ENCODE data around the gene KLHL17. TPM values are rescaled to one million over a fixed set of nuclear protein-coding genes. Genes with fewer than 3 reads are reported as not detected.
"Not testable (repeated sequence)": the region's sequence is repeated elsewhere in the genome, so short reads cannot be mapped to it uniquely, and the experiment has no call there.

The KLHL17 gene
- total RNA-seq, 1 donor from 2014 or later: 47.3 TPM

DNA sequence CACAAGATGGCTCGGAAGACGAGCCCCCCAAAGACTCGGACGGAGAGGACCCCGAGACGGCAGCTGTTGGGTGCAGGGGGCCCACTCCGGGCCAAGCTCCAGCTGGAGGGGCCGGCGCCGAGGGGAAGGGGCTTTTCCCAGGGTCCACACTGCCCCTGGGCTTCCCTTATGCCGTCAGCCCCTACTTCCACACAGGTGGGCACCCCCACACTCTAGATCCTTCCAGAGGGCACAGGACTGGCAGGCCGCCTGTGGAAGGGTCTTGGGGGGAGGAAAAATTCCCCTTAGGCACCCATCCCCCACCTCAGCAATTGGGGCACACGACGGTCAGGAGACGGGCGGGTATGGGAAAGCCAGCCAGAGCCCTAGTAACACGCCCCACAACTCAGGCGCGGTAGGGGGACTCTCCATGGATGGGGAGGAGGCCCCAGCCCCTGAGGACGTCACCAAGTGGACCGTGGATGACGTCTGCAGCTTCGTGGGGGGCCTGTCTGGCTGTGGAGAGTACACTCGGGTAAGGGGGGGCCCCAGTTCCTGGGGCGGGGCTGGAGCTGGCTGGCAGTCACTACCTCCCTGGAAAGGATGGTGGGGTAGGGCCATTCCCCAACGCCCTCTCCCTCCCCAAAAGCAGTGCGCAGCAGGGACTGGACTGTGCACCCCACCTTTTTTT, 17.4 kb upstream of the KLHL17 start:
- no peak for DNase-seq (ENCODE audit: low spot score)
- intact Hi-C loops (cut with micrococcal nuclease): no loop called here
- peaks cover 12% of the 10 kb centered on the region for H3K36me3 Mint-ChIP-seq (ENCODE audit: low read depth)
- no peak overlapping the region for H3K27ac Mint-ChIP-seq
- peaks cover 4% of the 10 kb centered on the region for H3K4me1 Mint-ChIP-seq (ENCODE audit: low read depth)
- peaks cover 25% of the 10 kb centered on the region for H3K27me3 Mint-ChIP-seq (ENCODE audit: insufficient read depth)
- H3K4me3 Mint-ChIP-seq: no peak overlapping the region
- no peaks in the 10 kb centered on the region for H3K9me3 Mint-ChIP-seq

GRCh38 chr1:943545-944340, 16.6 kb upstream of the KLHL17 start:
- Mint-ChIP-seq H3K4me3 (no peak overlapping the region), H3K4me1 (ENCODE audit: low read depth) (peaks cover 4% of the 10 kb centered on the region), H3K36me3 (ENCODE audit: low read depth) (peaks cover 13% of the 10 kb centered on the region), H3K27ac (no peak overlapping the region), H3K9me3 (no peaks in the 10 kb centered on the region), H3K27me3 (ENCODE audit: insufficient read depth) (peaks cover 18% of the 10 kb centered on the region)
- DNase-seq (ENCODE audit: low spot score): no peak
- intact Hi-C loops (cut with micrococcal nuclease): no loop called here

- H3K4me1 Mint-ChIP-seq (ENCODE audit: low read depth): peaks cover 4% of the 10 kb centered on the region
- DNase-seq (ENCODE audit: low spot score): no peak
- no peak overlapping the region for H3K4me3 Mint-ChIP-seq
- intact Hi-C loops (cut with micrococcal nuclease): no loop called here
- H3K27me3 Mint-ChIP-seq (ENCODE audit: insufficient read depth): peaks cover 13% of the 10 kb centered on the region
- peaks cover 15% of the 10 kb centered on the region for H3K36me3 Mint-ChIP-seq (ENCODE audit: low read depth)
- H3K27ac Mint-ChIP-seq: no peak overlapping the region
- H3K9me3 Mint-ChIP-seq: no peaks in the 10 kb centered on the region
Measured at GRCh38 chr1:944341-945325, 15.8 kb upstream of the KLHL17 start.

DNA sequence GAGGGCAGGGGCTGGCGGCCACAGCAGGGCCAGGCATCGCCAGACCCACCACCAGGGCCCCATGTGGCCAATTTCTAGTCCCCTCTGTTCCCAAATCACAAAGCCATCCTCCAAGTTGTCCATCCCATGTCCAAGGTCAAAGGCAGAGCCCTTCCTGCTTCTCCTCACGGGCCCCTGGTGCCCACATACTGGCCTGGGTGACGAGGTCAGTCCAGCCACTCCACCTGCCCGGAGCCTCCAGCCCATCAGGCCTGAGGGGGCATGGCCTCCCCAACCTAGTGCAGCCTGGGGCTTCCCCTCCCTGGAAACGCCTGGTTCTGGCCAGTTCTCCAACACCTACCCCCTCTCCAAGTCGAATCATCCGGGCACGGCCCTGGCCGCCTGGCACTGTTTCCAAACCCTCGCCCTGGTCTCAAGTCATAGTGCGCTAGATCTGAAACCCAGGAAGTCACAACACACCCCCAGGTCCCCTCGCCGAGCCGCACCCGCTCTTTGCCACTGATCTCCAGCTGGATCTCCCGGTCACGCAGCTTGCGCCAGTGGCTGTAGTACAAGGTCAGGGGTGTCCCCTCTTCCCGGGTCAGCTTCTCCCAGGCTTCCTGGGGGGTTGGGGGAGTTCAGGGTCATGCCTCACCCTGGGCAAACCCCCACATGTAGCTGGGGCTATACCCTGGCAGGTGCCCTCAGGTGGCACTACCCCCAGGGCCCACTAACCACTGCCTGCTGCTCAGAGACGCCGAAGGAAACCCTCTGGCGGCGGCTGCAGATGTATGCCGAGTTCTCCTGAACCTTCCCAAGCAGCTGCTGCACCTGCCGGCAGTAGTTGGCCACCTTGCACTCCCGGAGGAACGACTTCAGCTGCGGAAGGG, 14.5 kb upstream of the KLHL17 start:
- no peak overlapping the region for H3K27ac Mint-ChIP-seq
- intact Hi-C loops (cut with micrococcal nuclease): no loop called here
- H3K36me3 Mint-ChIP-seq (ENCODE audit: low read depth): peaks cover 25% of the 10 kb centered on the region
- H3K4me1 Mint-ChIP-seq (ENCODE audit: low read depth): peaks cover 4% of the 10 kb centered on the region
- DNase-seq (ENCODE audit: low spot score): no peak
- no peak overlapping the region for H3K4me3 Mint-ChIP-seq
- no peaks in the 10 kb centered on the region for H3K9me3 Mint-ChIP-seq
- peaks cover 9% of the 10 kb centered on the region for H3K27me3 Mint-ChIP-seq (ENCODE audit: insufficient read depth)

- H3K27ac Mint-ChIP-seq; H3K4me3 Mint-ChIP-seq; H3K9me3 Mint-ChIP-seq; DNase-seq (ENCODE audit: low spot score); H3K27me3 Mint-ChIP-seq (ENCODE audit: insufficient read depth); intact Hi-C loops (cut with micrococcal nuclease); H3K4me1 Mint-ChIP-seq (ENCODE audit: low read depth): not testable (repeated sequence)
- H3K36me3 Mint-ChIP-seq (ENCODE audit: low read depth): peaks cover 30% of the 10 kb centered on the region
Measured at GRCh38 chr1:946811-947210, 13.6 kb upstream of the KLHL17 start.

- no peaks in the 10 kb centered on the region for H3K9me3 Mint-ChIP-seq
- H3K36me3 Mint-ChIP-seq (ENCODE audit: low read depth): peaks cover 31% of the 10 kb centered on the region
- intact Hi-C loops (cut with micrococcal nuclease): no loop called here
- H3K27me3 Mint-ChIP-seq (ENCODE audit: insufficient read depth): peaks cover 4% of the 10 kb centered on the region
- no peaks in the 10 kb centered on the region for H3K4me1 Mint-ChIP-seq (ENCODE audit: low read depth)
- no peak overlapping the region for H3K27ac Mint-ChIP-seq
- H3K4me3 Mint-ChIP-seq: no peak overlapping the region
- DNase-seq (ENCODE audit: low spot score): no peak
Measured at GRCh38 chr1:947958-948357, 12.4 kb upstream of the KLHL17 start.

DNA sequence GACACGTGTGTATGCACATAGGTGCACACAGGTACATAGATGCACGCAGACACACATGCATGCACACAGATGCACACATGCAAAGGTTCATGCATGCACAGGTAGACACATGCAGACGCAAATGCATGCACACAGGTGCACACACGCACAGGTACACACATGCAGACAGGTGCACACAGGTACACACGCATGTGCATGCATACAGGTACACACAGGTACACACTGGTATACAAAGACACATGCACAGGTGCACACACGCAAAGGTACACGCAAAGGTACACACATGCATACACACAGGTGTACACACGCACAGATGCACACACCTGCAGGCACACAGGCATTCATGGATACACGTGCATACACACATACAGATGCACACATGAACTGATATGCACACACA, 10.1 kb upstream of the KLHL17 start:
- H3K27ac Mint-ChIP-seq: no peak overlapping the region
- no peak for DNase-seq (ENCODE audit: low spot score)
- no peaks in the 10 kb centered on the region for H3K27me3 Mint-ChIP-seq (ENCODE audit: insufficient read depth)
- H3K36me3 Mint-ChIP-seq (ENCODE audit: low read depth): peaks cover 42% of the 10 kb centered on the region
- H3K4me3 Mint-ChIP-seq: no peak overlapping the region
- no peaks in the 10 kb centered on the region for H3K9me3 Mint-ChIP-seq
- no peaks in the 10 kb centered on the region for H3K4me1 Mint-ChIP-seq (ENCODE audit: low read depth)
- intact Hi-C loops (cut with micrococcal nuclease): no loop called here

DNA sequence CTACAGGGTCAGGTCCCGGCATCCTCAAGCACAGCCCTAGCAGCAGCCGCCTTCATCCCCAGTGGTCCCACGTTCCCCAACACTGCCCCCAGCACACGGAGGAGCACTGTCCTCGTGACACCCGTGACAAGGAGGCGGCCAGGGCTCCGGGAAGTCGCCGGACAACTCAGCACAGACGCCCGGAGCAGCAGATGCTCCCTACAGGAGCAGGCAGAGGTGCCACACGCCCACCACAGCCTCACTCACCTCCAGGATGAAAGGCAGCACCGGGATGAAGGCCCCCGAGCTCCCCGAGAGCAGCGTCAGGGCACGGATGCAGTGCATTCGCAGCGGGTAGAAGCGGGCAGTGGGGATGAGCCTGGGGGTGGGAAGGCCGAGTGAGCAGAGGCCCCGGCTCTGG, 9.5 kb upstream of the KLHL17 start:
- H3K36me3 Mint-ChIP-seq (ENCODE audit: low read depth): peaks cover 39% of the 10 kb centered on the region
- intact Hi-C loops (cut with micrococcal nuclease): no loop called here
- H3K9me3 Mint-ChIP-seq: no peaks in the 10 kb centered on the region
- no peak overlapping the region for H3K4me3 Mint-ChIP-seq
- H3K27ac Mint-ChIP-seq: no peak overlapping the region
- H3K4me1 Mint-ChIP-seq (ENCODE audit: low read depth): no peaks in the 10 kb centered on the region
- no peak for DNase-seq (ENCODE audit: low spot score)
- H3K27me3 Mint-ChIP-seq (ENCODE audit: insufficient read depth): no peaks in the 10 kb centered on the region

GRCh38 chr1:951364-951763, 9.0 kb upstream of the KLHL17 start:
- no peaks in the 10 kb centered on the region for H3K27me3 Mint-ChIP-seq (ENCODE audit: insufficient read depth)
- no peak overlapping the region for H3K27ac Mint-ChIP-seq
- peaks cover 37% of the 10 kb centered on the region for H3K36me3 Mint-ChIP-seq (ENCODE audit: low read depth)
- no peak for DNase-seq (ENCODE audit: low spot score)
- intact Hi-C loops (cut with micrococcal nuclease): no loop called here
- H3K4me1 Mint-ChIP-seq (ENCODE audit: low read depth): no peaks in the 10 kb centered on the region
- no peaks in the 10 kb centered on the region for H3K9me3 Mint-ChIP-seq
- H3K4me3 Mint-ChIP-seq: no peak overlapping the region

DNA sequence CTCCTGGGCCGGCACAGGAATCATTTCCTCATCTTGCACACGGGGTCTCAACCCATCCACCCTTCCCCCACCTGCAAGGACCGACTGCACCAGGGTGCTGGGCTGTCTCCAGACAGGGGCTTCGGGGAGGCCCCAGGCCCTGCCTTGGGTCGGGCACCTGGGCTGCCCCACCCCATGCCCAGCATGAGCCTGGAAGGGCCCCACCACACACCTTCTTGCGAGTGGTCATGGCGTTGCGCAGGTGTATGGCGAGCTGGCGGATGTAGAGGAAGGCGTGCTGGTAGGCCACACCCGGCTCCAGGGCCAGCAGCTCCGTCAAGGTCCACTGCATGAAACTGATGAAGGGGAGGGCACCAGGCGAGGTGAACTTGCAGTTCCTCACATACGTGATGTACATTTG, 8.2 kb upstream of the KLHL17 start:
- Mint-ChIP-seq H3K27ac (no peak overlapping the region), H3K36me3 (ENCODE audit: low read depth) (peaks cover 41% of the 10 kb centered on the region), H3K9me3 (no peaks in the 10 kb centered on the region), H3K4me1 (ENCODE audit: low read depth) (no peaks in the 10 kb centered on the region), H3K4me3 (no peak overlapping the region), H3K27me3 (ENCODE audit: insufficient read depth) (no peaks in the 10 kb centered on the region)
- intact Hi-C loops (cut with micrococcal nuclease): no loop called here
- no peak for DNase-seq (ENCODE audit: low spot score)

GRCh38 chr1:952603-953002, 7.8 kb upstream of the KLHL17 start:
- no peak for DNase-seq (ENCODE audit: low spot score)
- peaks cover 4% of the 10 kb centered on the region for H3K4me1 Mint-ChIP-seq (ENCODE audit: low read depth)
- H3K27me3 Mint-ChIP-seq (ENCODE audit: insufficient read depth): no peaks in the 10 kb centered on the region
- intact Hi-C loops (cut with micrococcal nuclease): no loop called here
- H3K36me3 Mint-ChIP-seq (ENCODE audit: low read depth): peaks cover 41% of the 10 kb centered on the region
- H3K27ac Mint-ChIP-seq: no peak overlapping the region
- no peak overlapping the region for H3K4me3 Mint-ChIP-seq
- H3K9me3 Mint-ChIP-seq: no peaks in the 10 kb centered on the region
